ENCODE results near the gene FCRL5. TPM values are rescaled to one million over a fixed set of nuclear protein-coding genes. Genes with fewer than 3 reads are reported as not detected.

The FCRL5 gene
- polyA plus RNA-seq, 2 of the 4 experiments (the other 2 are of a cell fraction), result not detected

GRCh38 chr1:157515709-157516108 lies 36.6 kb downstream of the FCRL5 start:
- Histone ChIP-seq H3K27ac (no peak overlapping the region), H3K4me3 (no peak overlapping the region), H3K4me1 (no peaks in the 10 kb centered on the region), H3K4me2 (no peak overlapping the region), H3K9me3 (no peaks in the 10 kb centered on the region)
- DNase-seq (ENCODE audit: low read depth in 1 of 2, low spot score in 1 of 2) (no peak), ATAC-seq (no peak), FAIRE-seq (no peak)
- CTCF ChIA-PET, result no interaction called here
- TF ChIP-seq HOXB13 (CRISPR knock-in tag; IDR thresholded peaks at IDR 0.05; ENCODE audit: low read depth) (no peak), RNF2 (IDR thresholded peaks at IDR 0.05; ENCODE audit: borderline replicate concordance, low read depth) (no peak), NR3C1 (IDR thresholded peaks at IDR 0.05) (no peak), FOSL2 (IDR thresholded peaks at IDR 0.05) (no peak), FOSL2 (CRISPR knock-in tag; IDR thresholded peaks at IDR 0.05) (no peak), CBX8 (IDR thresholded peaks at IDR 0.05) (no peak), RARB (CRISPR knock-in tag; IDR thresholded peaks at IDR 0.05) (no peak), CBX2 (IDR thresholded peaks at IDR 0.05; ENCODE audit: borderline replicate concordance, low read depth) (no peak), REST (IDR thresholded peaks at IDR 0.05) (no peak), HES2 (IDR thresholded peaks at IDR 0.05) (no peak), TFCP2L1 (CRISPR knock-in tag; IDR thresholded peaks at IDR 0.05) (no peak), ZSCAN20 (CRISPR knock-in tag; IDR thresholded peaks at IDR 0.05) (no peak), FOSB (CRISPR knock-in tag; IDR thresholded peaks at IDR 0.05) (no peak), HOXA7 (CRISPR knock-in tag; IDR thresholded peaks at IDR 0.05) (no peak), TP53 (CRISPR knock-in tag; IDR thresholded peaks at IDR 0.05) (no peak), RCOR1 (IDR thresholded peaks at IDR 0.05; ENCODE audit: low read depth, low read length) (no peak)
- POLR2A ChIA-PET, result no interaction called here
- whole genome bisulfite sequencing (ENCODE audit: missing lambda C conversion rate), result 79% methylated on average over 6 of the region's 7 CpGs

- WGBS (ENCODE audit: missing lambda C conversion rate), result 38% methylated on average over 3 of the region's 3 CpGs
- H3K27ac ChIP-seq, result no peak overlapping the region
Observed at GRCh38 chr1:157515141-157515540, 37.2 kb downstream of the FCRL5 start.

GRCh38 chr1:157512036-157512969 lies 40.0 kb downstream of the FCRL5 start:
- ChIA-PET CTCF (interaction anchor here (0.9 to 2.6 kb wide), 4 partner anchors 9 to 17 kb away, joined by 3 to 8 read pairs (median 4); no protein-coding TSS in a partner anchor), POLR2A (no interaction called here)
- Histone ChIP-seq H3K4me2 (no peak overlapping the region), H3K27ac (no peak overlapping the region), H3K9me3 (no peaks in the 10 kb centered on the region), H3K4me3 (no peak overlapping the region), H3K4me1 (no peaks in the 10 kb centered on the region)
- WGBS (ENCODE audit: missing lambda C conversion rate), result 14% methylated on average over 3 of the region's 3 CpGs
- no peak for FAIRE-seq
- ATAC-seq, result no peak
- no peak for DNase-seq (ENCODE audit: low read depth in 1 of 2, low spot score in 1 of 2)
- no peak for TF ChIP-seq POLR2A (IDR thresholded peaks at IDR 0.05; ENCODE audit: low read length)
- TF ChIP-seq EHF (CRISPR knock-in tag; IDR thresholded peaks at IDR 0.05), result no peak
- TF ChIP-seq NPAS2 (CRISPR knock-in tag; IDR thresholded peaks at IDR 0.05; ENCODE audit: borderline replicate concordance), result no peak
- TF ChIP-seq MAFK (IDR thresholded peaks at IDR 0.05; ENCODE audit: partially characterized antibody), result no peak
- no peak for TF ChIP-seq HOXB13 (CRISPR knock-in tag; IDR thresholded peaks at IDR 0.05; ENCODE audit: low read depth)
- TF ChIP-seq KDM1A (IDR thresholded peaks at IDR 0.05; ENCODE audit: low read depth), result no peak
- no peak for TF ChIP-seq MYC (IDR thresholded peaks at IDR 0.05; ENCODE audit: borderline replicate concordance, low read length)
- no peak for TF ChIP-seq CHD4 (IDR thresholded peaks at IDR 0.05; ENCODE audit: borderline replicate concordance)
- TF ChIP-seq RCOR1 (IDR thresholded peaks at IDR 0.05; ENCODE audit: low read depth, low read length), result no peak
- TF ChIP-seq EP300 (IDR thresholded peaks at IDR 0.05), result no peak
- no peak for TF ChIP-seq POLR2AphosphoS2 (conservative IDR thresholded peaks at IDR 0.05; ENCODE audit: low read length)
- no peak for TF ChIP-seq RARB (CRISPR knock-in tag; IDR thresholded peaks at IDR 0.05)
- no peak for TF ChIP-seq REST (IDR thresholded peaks at IDR 0.05)

More at GRCh38 chr1:157515141-157515540, 37.2 kb downstream of the FCRL5 start:
- POLR2A ChIA-PET, result no interaction called here
- no peaks in the 10 kb centered on the region for H3K4me1 ChIP-seq
- H3K4me3 ChIP-seq, result no peak overlapping the region
- DNase-seq (ENCODE audit: low read depth in 1 of 2, low spot score in 1 of 2) (no peak), ATAC-seq (no peak), FAIRE-seq (no peak)
- TF ChIP-seq POLR2AphosphoS2 (conservative IDR thresholded peaks at IDR 0.05; ENCODE audit: low read length), result no peak
- TF ChIP-seq JUN (IDR thresholded peaks at IDR 0.05), result no peak
- no peak for TF ChIP-seq HOXB5 (CRISPR knock-in tag; IDR thresholded peaks at IDR 0.05)
- TF ChIP-seq FOXS1 (CRISPR knock-in tag; IDR thresholded peaks at IDR 0.05), result no peak
- no peak for TF ChIP-seq ZFP36 (IDR thresholded peaks at IDR 0.05; ENCODE audit: borderline replicate concordance, partially characterized antibody)
- no peak for TF ChIP-seq RNF2 (IDR thresholded peaks at IDR 0.05; ENCODE audit: borderline replicate concordance, low read depth)
- TF ChIP-seq EHF (CRISPR knock-in tag; IDR thresholded peaks at IDR 0.05), result no peak
- no peak for TF ChIP-seq CEBPB (IDR thresholded peaks at IDR 0.05)
- CTCF ChIA-PET, result no interaction called here
- H3K9me3 ChIP-seq, result no peaks in the 10 kb centered on the region
- H3K4me2 ChIP-seq, result no peak overlapping the region
